Stimulated activated CD4-positive, alpha-beta T cell treated with anti-CD3 and anti-CD28 coated beads, Interleukin-4, amount 100 ng/mL, for 4 hours (primary cell): Measurements from ENCODE around the gene CDON.

Source experiments
- DNase-seq, 2 experiments: peaks; one replicate each; pipeline ENCODE4 v3.0.0-alpha.2; 2020

CDON gene, protein sequence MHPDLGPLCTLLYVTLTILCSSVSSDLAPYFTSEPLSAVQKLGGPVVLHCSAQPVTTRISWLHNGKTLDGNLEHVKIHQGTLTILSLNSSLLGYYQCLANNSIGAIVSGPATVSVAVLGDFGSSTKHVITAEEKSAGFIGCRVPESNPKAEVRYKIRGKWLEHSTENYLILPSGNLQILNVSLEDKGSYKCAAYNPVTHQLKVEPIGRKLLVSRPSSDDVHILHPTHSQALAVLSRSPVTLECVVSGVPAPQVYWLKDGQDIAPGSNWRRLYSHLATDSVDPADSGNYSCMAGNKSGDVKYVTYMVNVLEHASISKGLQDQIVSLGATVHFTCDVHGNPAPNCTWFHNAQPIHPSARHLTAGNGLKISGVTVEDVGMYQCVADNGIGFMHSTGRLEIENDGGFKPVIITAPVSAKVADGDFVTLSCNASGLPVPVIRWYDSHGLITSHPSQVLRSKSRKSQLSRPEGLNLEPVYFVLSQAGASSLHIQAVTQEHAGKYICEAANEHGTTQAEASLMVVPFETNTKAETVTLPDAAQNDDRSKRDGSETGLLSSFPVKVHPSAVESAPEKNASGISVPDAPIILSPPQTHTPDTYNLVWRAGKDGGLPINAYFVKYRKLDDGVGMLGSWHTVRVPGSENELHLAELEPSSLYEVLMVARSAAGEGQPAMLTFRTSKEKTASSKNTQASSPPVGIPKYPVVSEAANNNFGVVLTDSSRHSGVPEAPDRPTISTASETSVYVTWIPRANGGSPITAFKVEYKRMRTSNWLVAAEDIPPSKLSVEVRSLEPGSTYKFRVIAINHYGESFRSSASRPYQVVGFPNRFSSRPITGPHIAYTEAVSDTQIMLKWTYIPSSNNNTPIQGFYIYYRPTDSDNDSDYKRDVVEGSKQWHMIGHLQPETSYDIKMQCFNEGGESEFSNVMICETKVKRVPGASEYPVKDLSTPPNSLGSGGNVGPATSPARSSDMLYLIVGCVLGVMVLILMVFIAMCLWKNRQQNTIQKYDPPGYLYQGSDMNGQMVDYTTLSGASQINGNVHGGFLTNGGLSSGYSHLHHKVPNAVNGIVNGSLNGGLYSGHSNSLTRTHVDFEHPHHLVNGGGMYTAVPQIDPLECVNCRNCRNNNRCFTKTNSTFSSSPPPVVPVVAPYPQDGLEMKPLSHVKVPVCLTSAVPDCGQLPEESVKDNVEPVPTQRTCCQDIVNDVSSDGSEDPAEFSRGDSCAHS (N-terminal part only)

DNA sequence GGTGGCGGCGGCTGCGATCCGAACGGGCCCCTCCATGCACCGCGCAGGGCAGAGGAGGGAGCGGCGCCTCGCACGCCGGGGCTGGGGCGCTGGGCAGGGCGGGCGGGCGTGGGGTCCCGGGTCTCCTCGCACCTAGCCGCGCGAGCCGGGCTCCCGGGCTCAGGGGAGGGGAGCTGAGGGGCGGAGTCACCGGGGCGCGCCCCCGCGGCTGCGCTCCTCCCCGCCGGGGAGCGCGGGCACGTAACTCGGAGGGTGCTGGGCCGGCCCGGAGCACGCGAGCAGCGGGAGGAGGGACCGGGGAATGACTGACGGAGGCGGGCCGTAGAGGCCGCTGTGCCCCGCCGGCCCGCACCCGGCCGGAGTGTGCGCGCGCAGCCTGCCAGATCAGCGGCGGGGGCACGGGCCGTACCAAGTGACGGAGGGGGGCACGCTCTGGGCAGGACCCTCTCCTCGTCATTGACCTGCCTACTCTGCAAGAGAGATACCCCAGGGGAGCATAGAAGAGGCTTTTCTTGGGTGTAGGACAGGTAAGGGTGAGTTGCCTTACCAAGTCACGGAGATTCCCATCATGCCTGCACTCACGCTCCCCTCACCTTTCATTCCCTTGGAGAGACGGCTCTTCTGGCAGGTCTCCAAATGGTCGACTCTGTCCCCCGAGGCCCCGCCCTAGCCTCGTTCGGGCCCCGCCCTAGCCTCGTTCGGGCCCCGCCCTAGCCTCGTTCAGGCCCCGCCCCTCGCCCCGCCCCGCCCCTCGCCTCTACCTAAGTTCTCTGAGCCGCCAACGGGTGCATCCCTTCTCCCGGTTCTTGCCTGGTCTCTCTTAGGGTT is at the start of gene CDON:
TSS of gene CDON (minus strand) at position 188 of the 828 bp plus-strand sequence. CDS start 39,390 bp downstream, outside the sequence.
- peak; percentile 85 to 93 for DNase-seq

DNA sequence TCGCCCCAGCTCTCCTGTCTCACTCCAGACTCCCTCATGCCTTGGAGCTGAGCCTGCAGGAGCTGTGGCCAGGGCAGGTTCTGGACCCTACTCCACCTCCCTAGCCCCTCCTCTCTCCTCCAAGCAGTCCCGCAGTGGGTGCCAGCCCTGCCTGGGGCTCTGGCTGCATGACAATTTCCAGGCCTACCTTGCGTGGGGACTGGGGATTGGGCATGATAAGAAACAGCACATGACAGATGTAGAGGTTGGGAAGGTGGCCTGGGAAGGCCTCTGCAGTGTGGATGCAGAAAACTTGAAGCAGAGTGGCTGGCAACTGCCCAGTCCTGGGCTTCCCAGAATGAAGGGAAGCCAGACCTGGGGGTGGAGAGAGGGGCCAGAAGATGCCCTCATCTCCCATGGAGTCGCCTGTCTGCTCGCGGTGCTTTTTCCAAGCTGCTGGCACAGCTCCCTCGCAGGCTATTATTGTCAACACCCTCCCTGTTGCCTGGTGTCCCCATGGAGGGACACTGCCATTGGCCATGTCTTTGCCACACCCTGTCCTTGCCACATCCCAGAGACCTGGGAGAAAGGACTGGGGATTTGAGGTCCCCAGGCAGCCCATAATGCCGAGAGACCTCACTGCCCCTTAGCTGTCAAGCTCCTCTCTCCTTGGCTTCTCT is 48.9 kb upstream of the CDON start:
- DNase-seq = no peak

DNA sequence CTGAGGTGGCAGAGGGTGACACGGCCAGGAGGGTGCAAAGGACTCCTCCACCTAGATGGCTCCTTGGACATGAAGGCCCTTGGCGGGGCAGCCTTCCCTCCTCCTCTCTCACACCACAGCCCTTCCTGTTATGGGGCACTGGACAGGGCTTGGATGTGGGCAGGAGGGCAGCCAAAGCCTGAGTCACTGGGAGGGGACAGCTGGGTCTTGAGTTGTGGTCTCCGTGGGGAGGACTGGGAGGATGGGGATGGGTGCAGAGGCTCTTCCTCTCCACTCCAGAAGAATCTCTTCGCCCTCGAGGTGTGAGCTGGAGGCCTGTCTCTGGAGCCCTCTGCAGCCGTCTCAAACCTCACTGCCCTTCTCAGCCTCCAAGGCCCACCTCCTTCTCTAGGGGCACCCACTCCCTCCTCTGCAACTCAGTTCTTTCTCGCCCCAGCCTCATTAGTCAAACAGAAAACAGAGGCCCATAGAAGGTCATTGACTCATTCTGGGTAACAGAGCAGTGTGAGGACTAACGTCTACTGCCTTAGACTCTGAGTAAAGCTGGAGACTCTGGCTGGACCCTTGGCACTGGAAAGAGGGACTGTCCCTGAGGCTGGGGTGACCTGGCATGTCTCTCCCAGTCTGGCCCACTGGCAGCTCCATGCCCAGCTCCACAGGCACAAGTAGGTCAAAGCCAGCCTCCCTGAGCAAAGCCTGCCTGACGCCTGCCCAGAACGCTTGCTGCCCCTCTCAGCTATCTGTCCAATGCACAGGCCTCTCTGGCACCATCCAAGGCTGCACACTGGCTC is 47.5 kb upstream of the CDON start:
- no peak for DNase-seq

DNA sequence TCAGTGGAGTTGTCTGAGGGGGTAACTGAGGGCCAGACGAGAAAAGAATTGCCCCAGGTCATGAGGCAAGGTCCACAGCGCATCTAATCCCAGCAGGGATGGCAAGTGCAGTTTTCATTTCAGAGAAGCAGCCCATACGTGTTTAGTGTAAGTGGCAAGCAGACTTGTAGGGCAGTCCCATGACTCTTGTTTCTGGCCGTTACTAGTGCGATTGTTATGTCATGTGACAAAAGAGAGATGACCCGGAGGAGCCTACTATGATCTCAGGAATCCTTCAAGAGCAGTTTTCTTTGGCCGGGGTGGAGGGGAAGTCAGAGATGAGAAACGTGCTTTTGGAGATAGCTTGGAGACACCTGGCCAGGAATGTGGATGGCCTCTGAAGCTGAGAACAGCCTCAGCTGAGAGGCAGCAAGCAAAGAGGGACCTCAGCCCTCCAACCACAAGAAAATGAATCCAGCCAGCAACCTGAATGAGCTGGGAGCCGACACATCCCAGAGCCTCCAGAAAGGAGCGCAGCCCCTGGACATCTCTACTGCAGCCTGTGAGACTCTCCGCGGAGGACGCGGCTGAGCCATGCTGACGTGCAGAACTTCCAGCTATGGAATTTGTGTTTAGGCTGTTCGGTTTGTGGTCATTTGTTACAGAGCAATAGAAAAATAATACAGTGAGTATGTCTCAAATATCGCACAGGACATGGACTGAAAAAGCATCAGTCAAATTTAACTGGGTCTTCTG is 44.1 kb upstream of the CDON start:
- no peak for DNase-seq

DNA sequence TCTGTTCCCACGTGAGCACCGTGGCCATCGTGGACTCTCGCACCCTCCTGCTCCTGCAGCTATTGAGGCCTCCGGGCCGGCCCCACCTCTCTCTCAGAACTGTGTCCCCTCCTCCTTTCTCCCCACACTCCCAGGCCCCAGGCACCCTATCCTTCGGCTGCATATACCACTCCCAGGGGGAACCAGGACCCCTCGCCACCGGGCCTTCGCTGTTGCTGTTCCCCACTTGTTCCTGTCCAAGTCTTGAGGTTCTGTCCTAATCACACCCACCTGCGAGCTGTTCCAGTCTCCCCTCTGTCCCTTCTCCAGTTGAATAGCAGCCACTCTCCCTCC is 43.0 kb upstream of the CDON start:
- DNase-seq = no peak

DNA sequence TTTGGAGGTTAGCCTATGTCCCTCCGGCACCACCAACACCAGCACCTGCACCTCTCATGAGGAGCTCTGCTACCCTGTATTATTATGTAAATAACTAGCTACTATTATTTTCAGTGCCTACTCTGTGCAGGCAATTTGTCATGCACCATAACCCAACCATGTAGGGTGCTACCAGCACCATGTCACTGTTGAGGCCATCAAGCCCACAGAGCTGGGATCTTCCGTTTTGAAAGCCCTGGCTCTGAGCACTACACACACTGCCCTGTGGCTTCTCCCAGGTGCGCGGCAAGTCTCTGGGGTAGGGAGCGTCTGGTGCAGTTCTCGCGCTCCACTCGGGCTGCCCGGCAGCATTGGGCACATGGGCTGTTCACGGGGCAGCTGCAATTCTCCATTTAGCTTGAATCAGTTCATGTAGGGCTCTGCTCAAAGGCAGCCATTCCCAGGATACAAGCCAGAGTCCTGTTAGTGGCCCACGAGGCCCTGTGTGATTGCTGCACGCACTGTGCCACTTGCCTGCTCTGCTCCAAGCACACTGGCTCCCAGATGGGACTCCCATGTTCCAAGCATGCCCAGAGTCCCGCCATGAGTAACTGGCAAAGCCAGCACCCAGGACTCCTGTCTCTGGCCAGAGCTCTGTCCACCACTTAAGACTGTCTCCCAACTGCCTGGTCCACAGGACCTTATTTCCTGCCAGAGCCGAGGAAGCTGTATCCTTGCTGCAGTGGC is 42.5 kb upstream of the CDON start:
- no peak for DNase-seq

DNA sequence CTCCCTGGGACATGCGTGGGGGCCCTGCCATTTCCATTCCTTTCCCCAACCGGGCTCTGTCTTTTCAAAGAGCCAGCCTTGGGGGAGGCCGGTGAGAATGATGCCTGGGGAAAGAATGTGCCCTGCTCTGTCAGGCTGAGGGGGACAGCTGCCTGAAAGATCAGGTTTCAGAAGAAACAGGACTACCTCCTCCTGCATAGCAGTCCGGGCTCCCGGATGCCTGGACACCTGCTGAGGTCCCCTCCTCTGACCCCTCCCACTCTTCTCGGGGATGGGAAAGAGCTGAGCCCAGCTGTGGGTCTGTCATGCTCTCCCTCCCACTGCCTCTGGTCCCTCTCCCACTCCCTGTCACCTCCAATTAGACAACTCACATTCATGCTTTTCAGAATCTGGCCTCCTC is 41.8 kb upstream of the CDON start:
- DNase-seq = no peak

DNA sequence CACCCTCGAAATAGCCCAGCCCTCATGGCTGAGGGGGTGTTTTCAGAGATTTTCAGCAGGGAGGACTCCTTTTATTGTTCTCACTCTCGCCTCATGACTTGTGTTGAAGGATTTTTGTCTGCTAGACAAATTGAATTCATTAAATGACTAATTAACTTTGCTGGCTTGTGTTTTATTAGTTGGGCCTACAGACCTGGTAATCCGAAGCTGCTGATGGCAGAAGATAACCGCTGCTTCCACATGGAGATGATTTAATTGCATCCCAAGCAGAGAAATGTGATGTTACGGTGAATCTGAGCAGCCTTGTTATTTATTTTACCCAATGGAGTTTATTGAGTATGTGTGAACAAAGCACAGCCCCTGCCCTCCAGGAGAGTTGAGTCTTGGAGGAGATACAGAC is 40.5 kb upstream of the CDON start:
- DNase-seq = no peak

DNA sequence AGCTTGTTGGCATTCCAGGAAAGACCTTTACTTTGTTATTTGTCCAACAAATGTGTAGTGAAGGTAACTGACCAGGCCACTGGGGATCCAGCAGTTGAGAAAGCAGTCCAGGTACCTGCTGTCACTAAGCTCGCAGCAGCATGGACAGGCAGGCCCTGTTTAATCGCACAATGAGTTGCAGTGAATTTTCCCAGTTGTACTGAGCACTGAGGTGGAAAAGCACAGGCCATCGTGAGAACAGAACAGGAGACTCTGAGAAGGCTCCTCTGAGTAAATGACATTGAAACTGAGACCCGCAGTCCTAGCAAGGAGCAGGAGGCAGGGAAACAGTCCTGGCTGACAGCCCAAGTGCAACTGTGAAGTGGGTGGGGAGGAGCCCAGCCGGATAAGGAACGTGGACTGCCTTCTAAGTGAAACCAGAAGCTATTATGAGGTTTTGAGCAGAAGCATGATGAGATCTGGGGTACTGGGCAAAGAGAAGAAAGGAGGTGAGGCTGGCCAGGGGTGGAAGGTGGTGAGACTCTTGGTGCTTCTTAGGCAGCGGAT is 39.8 kb upstream of the CDON start:
- DNase-seq = no peak

DNA sequence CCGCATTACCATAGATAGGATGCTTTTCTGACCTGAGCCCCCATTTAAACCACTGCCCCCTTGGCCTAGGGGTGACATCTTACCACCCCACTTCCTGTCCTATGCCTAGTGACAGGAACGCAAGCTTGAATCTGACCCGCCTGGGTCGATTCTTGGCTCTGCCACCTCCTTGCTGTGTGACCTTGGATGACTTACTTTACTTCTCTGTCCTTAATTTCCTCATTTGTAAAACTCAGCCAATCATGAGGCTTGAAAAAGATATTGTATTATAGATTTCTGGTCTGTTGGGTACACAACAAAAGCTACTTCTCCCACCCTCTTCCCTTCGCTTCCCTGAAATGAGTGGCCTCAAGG is 39.2 kb upstream of the CDON start:
- no peak for DNase-seq

DNA sequence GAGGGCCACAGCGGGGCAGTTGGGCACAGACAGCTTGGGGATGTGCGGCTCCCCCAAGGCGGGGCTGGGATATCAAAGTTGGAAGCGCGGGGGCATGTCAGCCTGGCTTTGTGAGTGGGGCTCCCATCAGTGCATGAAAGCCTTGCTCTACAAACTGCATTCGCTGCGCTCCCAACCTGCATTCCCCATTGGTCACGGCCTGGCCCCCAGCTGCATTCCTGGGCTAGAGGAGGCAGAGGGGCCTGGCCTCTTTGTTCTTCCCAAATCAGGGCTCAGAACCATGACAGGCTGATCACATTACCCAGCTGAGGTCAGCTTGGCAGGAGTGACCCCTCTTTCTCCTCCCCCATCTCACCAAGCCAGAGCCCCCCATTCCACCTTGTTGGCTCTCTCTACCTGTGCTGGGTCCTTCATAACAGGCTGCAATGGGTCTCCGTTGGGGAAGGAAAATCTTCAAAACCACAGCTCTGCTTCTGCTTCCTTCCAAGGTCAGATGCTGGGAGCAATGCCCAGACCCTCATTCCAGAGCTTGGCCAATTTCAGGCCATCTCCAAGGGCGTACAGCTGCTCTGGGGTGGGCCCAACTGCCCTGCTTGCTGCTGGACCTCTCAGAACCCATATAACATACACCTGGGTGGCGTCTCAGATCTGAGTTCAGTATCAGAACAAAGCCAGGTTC is 38.7 kb upstream of the CDON start:
- no peak for DNase-seq

DNA sequence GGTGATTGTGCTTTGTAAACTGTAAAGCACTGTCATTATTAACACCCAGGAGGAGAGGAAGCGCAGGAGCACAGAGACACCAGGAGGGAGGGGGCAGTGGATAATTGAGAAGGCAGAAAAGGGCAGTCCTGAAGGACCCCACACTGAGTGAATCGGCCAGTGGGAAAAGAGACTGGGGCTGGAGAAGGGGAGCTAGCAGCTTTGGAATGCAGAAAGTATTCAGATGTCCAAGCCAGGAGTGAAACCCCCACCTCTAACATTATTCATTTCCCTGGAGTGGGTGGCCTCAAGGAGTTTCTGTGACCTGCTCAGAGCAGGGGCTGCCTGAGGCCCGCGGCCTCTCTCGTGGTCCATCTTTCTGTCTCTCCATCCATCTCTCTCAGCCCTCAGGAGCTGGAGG is 38.0 kb upstream of the CDON start:
- no peak for DNase-seq

DNA sequence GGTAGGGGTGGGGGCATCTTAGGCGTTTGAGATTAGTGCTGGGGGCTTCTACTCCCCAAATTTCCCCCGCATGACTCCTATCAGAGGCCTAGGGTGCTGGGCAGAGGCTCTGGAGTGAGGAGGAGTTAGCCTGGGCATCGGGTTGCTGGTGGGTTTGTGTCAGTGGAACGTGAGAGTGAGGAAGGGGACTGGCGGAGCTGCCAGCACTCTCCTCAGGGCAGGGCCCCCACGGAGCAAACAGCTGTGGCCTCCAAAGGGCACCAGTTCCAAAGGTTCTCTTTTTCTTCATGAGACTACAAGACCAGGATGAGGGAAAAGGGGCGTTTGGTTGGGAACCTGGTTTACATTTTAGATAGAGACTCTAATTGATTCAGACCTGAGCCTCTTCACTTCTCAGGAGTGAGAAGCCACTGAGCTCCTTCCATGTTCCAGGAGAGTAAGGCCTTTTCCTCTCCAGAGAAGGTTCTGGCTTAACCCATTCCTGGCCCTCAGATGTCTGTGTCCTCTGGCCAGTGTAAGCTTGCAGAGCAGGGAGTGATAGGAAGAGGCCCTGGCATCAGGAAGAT is 35.6 kb upstream of the CDON start:
- DNase-seq = no peak

DNA sequence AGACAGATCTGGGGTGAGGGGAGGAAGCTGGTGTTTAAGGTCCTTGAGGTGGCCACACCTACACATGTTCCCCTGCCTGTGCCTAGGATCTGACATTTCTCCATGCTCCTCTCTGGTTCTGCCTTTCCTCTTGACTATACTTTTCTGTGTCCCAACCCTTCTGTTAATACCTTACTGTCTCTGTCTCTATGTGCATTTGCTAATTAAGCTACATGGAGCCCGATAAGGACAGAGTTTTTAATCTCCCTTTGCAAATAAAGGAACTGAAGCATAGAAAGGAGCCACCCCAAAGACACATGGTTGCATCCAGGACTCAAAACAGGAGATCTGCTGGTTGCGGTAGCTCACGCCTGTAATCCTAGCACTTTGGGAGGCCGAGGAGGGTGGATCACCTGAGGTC is 33.1 kb upstream of the CDON start:
- no peak for DNase-seq

DNA sequence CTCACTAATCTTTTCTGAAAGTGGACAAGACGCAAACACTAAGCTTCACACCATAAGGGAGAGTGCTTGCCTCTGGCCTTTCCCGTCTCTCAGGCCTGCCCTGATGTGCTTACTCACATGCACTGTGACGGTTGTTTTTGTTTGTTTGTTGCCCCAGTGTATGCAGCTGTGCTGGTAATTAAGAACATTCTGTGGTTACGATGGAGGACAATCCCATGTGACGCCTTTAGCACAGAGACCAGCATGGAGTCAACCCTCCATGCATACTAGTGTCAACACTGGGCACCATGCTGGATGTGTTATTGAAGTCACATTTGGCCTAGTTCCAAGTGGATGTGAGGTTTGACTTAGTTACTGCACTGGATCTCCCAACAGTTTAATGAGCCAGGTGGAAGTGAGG is 27.8 kb upstream of the CDON start:
- DNase-seq = no peak

DNA sequence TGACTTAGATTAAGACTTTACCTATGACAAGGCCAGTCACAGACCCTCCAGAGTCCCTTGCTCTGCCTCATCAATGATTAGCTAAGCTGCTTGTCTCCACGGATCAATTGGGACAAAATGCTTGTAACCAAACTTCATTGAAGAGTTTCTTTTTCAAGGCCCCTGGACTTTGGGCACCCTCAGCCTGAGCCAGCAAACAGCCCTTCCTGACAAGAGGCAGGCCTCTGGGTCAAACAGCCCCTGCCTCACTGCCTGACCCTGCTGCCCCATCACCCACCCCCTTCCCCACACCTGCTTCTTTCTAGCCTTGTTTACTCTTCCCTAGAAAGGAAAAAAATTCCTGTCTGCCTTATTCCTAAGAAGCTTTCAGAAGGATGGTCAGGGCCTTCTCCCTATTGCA is 26.3 kb upstream of the CDON start:
- no peak for DNase-seq

DNA sequence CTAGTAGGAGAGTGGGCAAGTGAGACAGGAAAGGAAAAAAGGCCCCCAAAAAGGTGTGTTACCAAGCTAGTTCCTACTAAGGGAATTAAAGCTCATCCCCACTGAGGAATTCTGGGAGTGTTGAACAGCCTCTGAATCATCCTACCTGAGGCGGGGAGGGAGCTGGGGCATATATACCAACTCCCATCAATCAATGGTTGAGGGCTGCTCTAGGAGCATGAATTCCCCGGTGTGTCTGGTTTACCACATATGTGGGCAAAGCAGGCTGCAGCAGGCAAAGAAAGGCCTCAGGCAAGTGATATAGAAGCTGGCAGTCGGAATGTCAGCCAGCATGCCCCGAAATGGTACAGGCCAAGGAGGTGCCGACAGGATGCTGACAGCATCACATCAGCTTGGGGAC is 23.6 kb upstream of the CDON start:
- DNase-seq = no peak

DNA sequence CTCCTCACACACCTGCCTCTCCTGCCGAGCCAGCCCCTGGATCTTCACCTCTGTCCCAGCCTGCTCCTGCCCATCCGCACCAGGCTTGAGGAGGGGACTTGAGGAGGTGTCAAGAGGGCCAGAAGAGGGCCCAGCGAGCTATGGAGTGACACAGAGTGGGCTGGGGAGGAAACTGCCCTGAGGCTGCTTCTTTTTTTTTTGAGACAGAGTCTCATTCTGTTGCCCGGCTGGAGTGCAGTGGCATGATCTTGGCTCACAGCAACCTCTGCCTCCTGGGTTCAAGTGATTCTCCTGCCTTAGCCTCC is 21.9 kb upstream of the CDON start:
- DNase-seq = no peak
